H1 (cell line): ENCODE data around the gene KLHL5. TPM values are rescaled to one million over a fixed set of nuclear protein-coding genes. Genes with fewer than 3 reads are reported as not detected.

ENCODE experiments used
- CTCF ChIA-PET: fragments of 300-600 bp; sonication (Branson Sonifier 250); formaldehyde crosslinking; loops from one replicate; lab custom pipeline; 2021; ENCODE audit not compliant: partially characterized antibody; lab: Charles Lee
- POLR2A ChIA-PET: fragments of 300-600 bp; sonication (Branson Sonifier 250); formaldehyde crosslinking; loops from one replicate; lab custom pipeline; 2021; ENCODE audit warnings: inconsistent platforms; ENCODE audit not compliant: partially characterized antibody; lab: Charles Lee
- DNase-seq, 2 experiments: peaks; one replicate each; pipeline versions ENCODE4 v3.0.0 to v3.0.0-alpha.2; 2010 to 2022; ENCODE audit warnings: low spot score in 2 of 2, low read depth in 1 of 2, mixed read lengths in 1 of 2
- FAIRE-seq: peaks from 2 replicates; lab custom pipeline; 2011; peaks lifted over from hg19 to GRCh38; lab: Jason Lieb, UNC
- H2AFZ ChIP-seq: 2 replicates; pipeline ENCODE4 v1.8.1; 2012; ENCODE audit warnings: low read length, inconsistent platforms
- H2AK5ac ChIP-seq: 2 replicates; pipeline ENCODE4 v1.6.1; 2013; ENCODE audit warnings: low read depth, low read length
- H2BK120ac ChIP-seq: replicated peaks from 2 replicates; pipeline ENCODE3; 2013; ENCODE audit warnings: low read depth, low read length, inconsistent platforms
- H2BK12ac ChIP-seq: 2 replicates; pipeline ENCODE4 v1.6.1; 2013; ENCODE audit warnings: low read depth, low read length
- H2BK15ac ChIP-seq: 2 replicates; pipeline ENCODE4 v1.6.1; 2013; ENCODE audit warnings: low read length
- H2BK20ac ChIP-seq: 2 replicates; pipeline ENCODE4 v1.6.1; 2013; ENCODE audit warnings: low read length
- H2BK5ac ChIP-seq: 2 replicates; pipeline ENCODE4 v1.6.1; 2013; ENCODE audit warnings: low read depth, low read length
- H3K14ac ChIP-seq: 2 replicates; pipeline ENCODE4 v1.6.1; 2013; ENCODE audit warnings: inconsistent platforms; ENCODE audit not compliant: insufficient read length
- H3K18ac ChIP-seq: 2 replicates; pipeline ENCODE4 v1.6.1; 2013; ENCODE audit warnings: low read length; ENCODE audit errors: extremely low read depth
- H3K23ac ChIP-seq: 2 replicates; pipeline ENCODE4 v1.6.1; 2013; ENCODE audit warnings: inconsistent platforms; ENCODE audit not compliant: insufficient read length
- H3K23me2 ChIP-seq: 2 replicates; pipeline ENCODE4 v1.6.1; 2013; ENCODE audit warnings: low read depth, low read length
- H3K27ac ChIP-seq: 2 replicates; pipeline ENCODE4 v1.6.1; 2011; ENCODE audit warnings: low read depth, low read length, inconsistent platforms
- H3K27me3 ChIP-seq, 4 experiments: replicated peaks in 1 of 4; 1 replicate in 1 of 4; 2 replicates in 3 of 4; pipeline versions ENCODE4 v1.6.1 to v1.8.1; 2011 to 2013; ENCODE audit warnings: low read length in 3 of 4, mild to moderate bottlenecking in 3 of 4, inconsistent platforms in 2 of 4, mixed read lengths in 2 of 4, moderate library complexity in 1 of 4; ENCODE audit not compliant: control insufficient read depth in 3 of 4, insufficient read depth in 3 of 4; ENCODE audit errors: extremely low read depth in 1 of 4
- H3K36me3 ChIP-seq, 4 experiments: 2 replicates each; pipeline versions ENCODE4 v1.6.1 to v1.8.1; 2011 to 2013; ENCODE audit warnings: mild to moderate bottlenecking in 4 of 4, low read length in 3 of 4, moderate library complexity in 2 of 4, control low read depth in 1 of 4, inconsistent platforms in 1 of 4; ENCODE audit not compliant: insufficient read depth in 4 of 4, control insufficient read depth in 2 of 4
- H3K4ac ChIP-seq: replicated peaks from 2 replicates; pipeline ENCODE3; 2013; ENCODE audit warnings: low read length, low read depth, mixed read lengths, inconsistent platforms; ENCODE audit not compliant: insufficient read length
- H3K4me1 ChIP-seq, 4 experiments: replicated peaks in 1 of 4; 1 replicate in 1 of 4; 2 replicates in 3 of 4; pipeline versions ENCODE4 v1.6.1 to v1.8.1; 2011 to 2013; ENCODE audit warnings: low read length in 3 of 4, inconsistent platforms in 2 of 4, mixed read lengths in 1 of 4; ENCODE audit not compliant: insufficient read depth in 4 of 4, control insufficient read depth in 3 of 4
- H3K4me2 ChIP-seq, 2 experiments: 2 replicates each; pipeline versions ENCODE4 v1.6.1 to v1.8.1; 2011 to 2013; ENCODE audit warnings: low read depth in 2 of 2, low read length in 2 of 2, control low read depth in 1 of 2, inconsistent platforms in 1 of 2, mild to moderate bottlenecking in 1 of 2; ENCODE audit not compliant: insufficient read depth in 1 of 2
- H3K4me3 ChIP-seq, 4 experiments: fragments of 200-600, 300-600 bp in 1 of 4; sonication (generic), shearing (Covaris generic), sonication (Bioruptor Twin) in 1 of 4; 2 replicates each; pipeline versions ENCODE4 v1.5.1 to v1.8.1; 2011 to 2016; ENCODE audit warnings: low read length in 4 of 4, low read depth in 3 of 4, control low read depth in 2 of 4, inconsistent platforms in 2 of 4, mild to moderate bottlenecking in 2 of 4, mixed read lengths in 1 of 4, moderate library complexity in 1 of 4; ENCODE audit not compliant: insufficient read depth in 2 of 4; ENCODE audit errors: extremely low read depth in 1 of 4
- H3K56ac ChIP-seq: replicated peaks from 2 replicates; pipeline ENCODE3; 2013; ENCODE audit warnings: low read depth, mild to moderate bottlenecking, mixed read lengths, low read length, inconsistent platforms; ENCODE audit not compliant: insufficient read length
- H3K79me1 ChIP-seq: 2 replicates; pipeline ENCODE4 v1.6.1; 2013; ENCODE audit warnings: low read depth, low read length, control low read depth
- H3K79me2 ChIP-seq, 2 experiments: 2 replicates each; pipeline versions ENCODE4 v1.6.1 to v1.8.1; 2012 to 2013; ENCODE audit warnings: low read length in 2 of 2, mild to moderate bottlenecking in 2 of 2, inconsistent platforms in 1 of 2; ENCODE audit not compliant: insufficient read depth in 2 of 2, control insufficient read depth in 1 of 2
- H3K9ac ChIP-seq, 4 experiments: replicated peaks in 1 of 4; 1 replicate in 1 of 4; 2 replicates in 3 of 4; pipeline versions ENCODE4 v1.6.1 to v1.8.1; 2011 to 2013; ENCODE audit warnings: low read depth in 3 of 4, low read length in 3 of 4, control low read depth in 2 of 4, mild to moderate bottlenecking in 2 of 4, moderate library complexity in 2 of 4, inconsistent platforms in 1 of 4; ENCODE audit errors: extremely low read depth in 1 of 4
- H3K9me3 ChIP-seq, 2 experiments: 2 replicates each; pipeline versions ENCODE4 v1.6.1 to v1.8.1; 2012 to 2013; ENCODE audit warnings: mild to moderate bottlenecking in 2 of 2, moderate library complexity in 2 of 2, control low read depth in 1 of 2, inconsistent platforms in 1 of 2, low read depth in 1 of 2, low read length in 1 of 2, mixed read lengths in 1 of 2; ENCODE audit not compliant: insufficient read depth in 2 of 2
- H4K20me1 ChIP-seq, 2 experiments: replicated peaks in 1 of 2; 2 replicates each; pipeline versions ENCODE3 to v1.8.1; 2011 to 2013; ENCODE audit warnings: inconsistent platforms in 2 of 2, low read length in 2 of 2, mild to moderate bottlenecking in 1 of 2; ENCODE audit not compliant: insufficient read depth in 2 of 2, control insufficient read depth in 1 of 2
- H4K5ac ChIP-seq: 2 replicates; pipeline ENCODE4 v1.6.1; 2013; ENCODE audit warnings: low read length, low read depth, mixed read lengths, inconsistent platforms; ENCODE audit not compliant: insufficient read length
- H4K8ac ChIP-seq: 2 replicates; pipeline ENCODE4 v1.8.0; 2013; ENCODE audit warnings: mild to moderate bottlenecking, moderate library complexity, low read length, inconsistent platforms; ENCODE audit not compliant: insufficient read depth; ENCODE audit errors: extremely low read depth
- H4K91ac ChIP-seq: replicated peaks from 2 replicates; pipeline ENCODE3; 2013; ENCODE audit warnings: low read length, mixed read lengths, inconsistent platforms; ENCODE audit not compliant: insufficient read length
- BACH1 ChIP-seq: IDR thresholded peaks from 2 replicates; pipeline ENCODE4 v1.6.1; 2012; ENCODE audit warnings: low read length, improper control_type of control experiment
- CBX5 ChIP-seq: fragments of 300-800, 300-1000 bp; sonication (generic); IDR thresholded peaks from 2 replicates; pipeline ENCODE4 v1.7.1; 2016; ENCODE audit warnings: antibody characterized with exemption, low read length, low read depth
- CEBPB ChIP-seq: IDR thresholded peaks from 2 replicates; pipeline ENCODE4 v1.6.1; 2012; ENCODE audit warnings: low read depth, low read length
- CHD2 ChIP-seq: IDR thresholded peaks from 2 replicates; pipeline ENCODE4 v1.6.1; 2012; ENCODE audit warnings: low read length, improper control_type of control experiment
- CREB1 ChIP-seq: IDR thresholded peaks from 2 replicates; pipeline ENCODE4 v1.6.1; 2012; ENCODE audit warnings: inconsistent platforms
- CTBP2 ChIP-seq: IDR thresholded peaks from 2 replicates; pipeline ENCODE4 v1.7.0; 2011; ENCODE audit warnings: borderline replicate concordance, mild to moderate bottlenecking, moderate library complexity, mixed read lengths, low read length; ENCODE audit not compliant: insufficient read depth, insufficient read length
- EGR1 ChIP-seq: IDR thresholded peaks from 2 replicates; pipeline ENCODE4 v1.6.1; 2011; ENCODE audit warnings: low read depth, low read length, borderline replicate concordance
- EP300 ChIP-seq, 2 experiments: IDR thresholded peaks; 1 replicate in 1 of 2; 2 replicates in 1 of 2; pipeline ENCODE4 v1.6.1; 2011 to 2012; ENCODE audit warnings: low read depth in 2 of 2, low read length in 2 of 2, mild to moderate bottlenecking in 2 of 2, borderline replicate concordance in 1 of 2, inconsistent platforms in 1 of 2, moderate library complexity in 1 of 2
- FOSL1 ChIP-seq: IDR thresholded peaks from 2 replicates; pipeline ENCODE4 v1.6.1; 2011; ENCODE audit warnings: mild to moderate bottlenecking, low read depth, low read length, moderate library complexity; ENCODE audit not compliant: insufficient read depth
- JUND ChIP-seq: IDR thresholded peaks from 2 replicates; pipeline ENCODE4 v1.6.1; 2011; ENCODE audit warnings: mild to moderate bottlenecking, improper control_type of control experiment, low read length
- MAFK ChIP-seq: IDR thresholded peaks from 2 replicates; pipeline ENCODE4 v1.6.1; 2012; ENCODE audit warnings: low read depth, mild to moderate bottlenecking, improper control_type of control experiment, low read length
- POLR2AphosphoS5 ChIP-seq: IDR thresholded peaks from 2 replicates; pipeline ENCODE4 v1.6.1; 2011; ENCODE audit warnings: low read depth, low read length
- RAD21 ChIP-seq, 2 experiments: IDR thresholded peaks in 1 of 2; conservative IDR thresholded peaks in 1 of 2; 2 replicates each; pipeline ENCODE4 v1.6.1; 2011; ENCODE audit warnings: low read depth in 2 of 2, low read length in 2 of 2, improper control_type of control experiment in 1 of 2, inconsistent platforms in 1 of 2, mild to moderate bottlenecking in 1 of 2, moderate library complexity in 1 of 2
- SP1 ChIP-seq: IDR thresholded peaks from 2 replicates; pipeline ENCODE4 v1.6.1; 2011; ENCODE audit warnings: low read depth, low read length
- SRF ChIP-seq: IDR thresholded peaks from 2 replicates; pipeline ENCODE4 v1.6.1; 2011; ENCODE audit warnings: mild to moderate bottlenecking, low read depth, low read length, moderate library complexity
- TAF7 ChIP-seq: optimal IDR thresholded peaks from 2 replicates; pipeline ENCODE3; 2011; ENCODE audit warnings: low read depth, mild to moderate bottlenecking, inconsistent platforms, low read length, moderate library complexity, borderline replicate concordance
- WGBS, 2 experiments: shearing (Covaris generic) in 1 of 2; methylation state at CpG; one replicate each; pipeline versions ENCODE4 v1.1.6 to v1.1.7; 2013 to 2015; ENCODE audit warnings: low lambda C conversion rate in 2 of 2, mixed read lengths in 2 of 2, inconsistent platforms in 1 of 2, low coverage in 1 of 2, missing lambda C conversion rate in 1 of 2; ENCODE audit not compliant: insufficient replicate concordance in 2 of 2, insufficient coverage in 1 of 2, insufficient read length in 1 of 2; ENCODE audit errors: extremely low coverage in 1 of 2, missing lambda C conversion rate in 1 of 2; 5-methylcytosine and 5-hydroxymethylcytosine counted together
- polyA plus RNA-seq, 7 experiments: library from polyadenylated mRNA; depleted of rRNA in 3 of 7; stranded (reverse) in 5 of 7; unstranded in 2 of 7; fragments of >200 nt in 5 of 7; fragments of 200-250 nt in 2 of 7; gene quantifications; 1 replicate in 5 of 7; 2 replicates in 1 of 7; 4 replicates in 1 of 7; pipeline versions ENCODE4 v1.2.1 to v1.2.3, GENCODE V29; 2011 to 2013; ENCODE audit warnings: missing spikeins in 2 of 7, mixed read lengths in 2 of 7
- total RNA-seq: library from RNA; stranded (reverse); fragmentation: NEBNext Ultra II Directional; extraction: Animal tissue kit (Norgen Biotek cat#: 25700); gene quantifications from 2 replicates; pipeline ENCODE4 v1.2.1, GENCODE V29; 2021

Gene KLHL5
- total and polyA plus RNA-seq, 2 of the 8 experiments (the other 6 are each of a cell fraction or from before 2014, with no cell fraction given), result 13.0 to 23.6 TPM

GRCh38 chr4:39103291-39103690, 41.3 kb downstream of the KLHL5 start:
- no peak overlapping the region for H2BK5ac ChIP-seq
- peaks cover 0 to 6% (median 4%) of the 10 kb centered on the region in 4 experiments; a peak in 3 of 8 replicates for H3K36me3 ChIP-seq
- H2AK5ac ChIP-seq, result no peak overlapping the region
- H3K4me2 ChIP-seq, result no peak overlapping the region
- H3K14ac ChIP-seq, result no peak overlapping the region
- H3K18ac ChIP-seq, result no peak overlapping the region
- no peak overlapping the region for H3K23ac ChIP-seq
- H3K79me2 ChIP-seq, result no peaks in the 10 kb centered on the region
- H3K79me1 ChIP-seq, result no peaks in the 10 kb centered on the region
- no peaks in the 10 kb centered on the region for H4K20me1 ChIP-seq
- H2AFZ ChIP-seq, result no peak overlapping the region
- no peaks in the 10 kb centered on the region for H3K27me3 ChIP-seq
- H2BK15ac ChIP-seq, result no peak overlapping the region
- FAIRE-seq (no peak), DNase-seq (no peak)
- H3K4me1 ChIP-seq, result no peaks in the 10 kb centered on the region; a peak in 1 of 7 replicates
- no peak overlapping the region for H3K4me3 ChIP-seq
- no peak overlapping the region for H2BK12ac ChIP-seq
- CTCF ChIA-PET, result interaction anchor here (0.9 kb wide), 1 partner anchor 32 kb away, joined by 3 read pairs; no protein-coding TSS in a partner anchor
- POLR2A ChIA-PET, result no interaction called here
- 83% methylated on average over 6 of the region's 6 CpGs; no CpG with 5 or more reads in 1 of the 2 experiments for WGBS, 2 experiments
- no peak overlapping the region for H2BK20ac ChIP-seq
- H2BK120ac ChIP-seq, result no peak overlapping the region
- H4K91ac ChIP-seq, result no peak overlapping the region
- H3K56ac ChIP-seq, result no peak overlapping the region
- no peak overlapping the region for H3K4ac ChIP-seq
- H4K5ac ChIP-seq, result no peak overlapping the region
- no peak overlapping the region for H3K27ac ChIP-seq
- no peaks in the 10 kb centered on the region for H3K23me2 ChIP-seq
- H3K9ac ChIP-seq, result no peak overlapping the region
- no peaks in the 10 kb centered on the region for H3K9me3 ChIP-seq
- H4K8ac ChIP-seq, result no peak overlapping the region
- TF ChIP-seq CEBPB (no peak), BACH1 (no peak), CHD2 (no peak), FOSL1 (no peak), SRF (no peak), RAD21 (IDR thresholded peaks at IDR 0.05 in 1 of 2, conservative IDR thresholded peaks at IDR 0.05 in 1 of 2; ENCODE audit: low read depth in 2 of 2, low read length in 2 of 2) (no peak), TAF7 (no peak), EGR1 (no peak), CBX5 (no peak), CREB1 (no peak), CTBP2 (no peak), EP300 (IDR thresholded peaks at IDR 0.05; ENCODE audit: borderline replicate concordance in 1 of 2, low read depth in 2 of 2, low read length in 2 of 2) (no peak), SP1 (no peak), MAFK (no peak), POLR2AphosphoS5 (no peak), JUND (no peak)
